ENCODE measurements around the gene APOBR.

DNA sequence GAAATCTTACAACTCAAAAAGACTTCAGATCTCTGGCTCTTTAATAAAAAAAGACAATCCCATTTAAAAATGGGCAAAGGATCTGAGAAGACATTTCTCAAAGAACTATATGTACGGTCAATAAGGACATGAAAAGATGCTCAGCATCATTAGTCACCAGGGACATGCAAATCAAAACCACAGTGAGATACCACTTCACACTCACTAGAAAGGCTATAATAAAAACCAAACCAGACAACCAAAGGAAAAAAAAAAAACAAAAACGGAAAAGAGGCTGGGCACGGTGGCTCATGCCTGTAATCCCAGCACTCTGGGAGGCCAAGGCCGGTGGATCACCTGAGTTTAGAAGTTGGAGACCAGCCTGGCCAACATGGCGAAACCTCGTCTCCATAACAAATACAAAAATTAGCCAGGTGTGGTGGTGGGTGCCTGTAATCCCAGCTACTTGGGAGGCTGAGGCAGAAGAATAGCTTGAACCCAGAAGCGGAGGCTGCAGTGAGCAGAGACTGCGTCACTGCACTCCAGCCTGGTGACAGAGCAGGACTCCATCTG is 20.7 kb upstream of the APOBR start:
- TF ChIP-seq CTCF (IDR thresholded peaks at IDR 0.05; ENCODE audit: low read length) (no peak), EZH2 (IDR thresholded peaks at IDR 0.05; ENCODE audit: borderline replicate concordance, low read length) (no peak)

Data from OCI-LY1 (cell line).